ENCODE measurements around the gene ARHGAP10. TPM values are rescaled to one million over a fixed set of nuclear protein-coding genes. Genes with fewer than 3 reads are reported as not detected.
A peak's percentile ranks its signal among the peaks of the same experiment; 100 is the strongest.

Gene ARHGAP10
- total and polyA plus RNA-seq, 12 donors, result 33.9 to 71.1 (median 60.7) TPM

- DNase-seq (no peak), ATAC-seq (peak in 5 of 8 donors; percentile 21 to 43 (median 31))
- no peaks in the 10 kb centered on the region for H3K9me3 ChIP-seq
- TF ChIP-seq, protein P1, sequence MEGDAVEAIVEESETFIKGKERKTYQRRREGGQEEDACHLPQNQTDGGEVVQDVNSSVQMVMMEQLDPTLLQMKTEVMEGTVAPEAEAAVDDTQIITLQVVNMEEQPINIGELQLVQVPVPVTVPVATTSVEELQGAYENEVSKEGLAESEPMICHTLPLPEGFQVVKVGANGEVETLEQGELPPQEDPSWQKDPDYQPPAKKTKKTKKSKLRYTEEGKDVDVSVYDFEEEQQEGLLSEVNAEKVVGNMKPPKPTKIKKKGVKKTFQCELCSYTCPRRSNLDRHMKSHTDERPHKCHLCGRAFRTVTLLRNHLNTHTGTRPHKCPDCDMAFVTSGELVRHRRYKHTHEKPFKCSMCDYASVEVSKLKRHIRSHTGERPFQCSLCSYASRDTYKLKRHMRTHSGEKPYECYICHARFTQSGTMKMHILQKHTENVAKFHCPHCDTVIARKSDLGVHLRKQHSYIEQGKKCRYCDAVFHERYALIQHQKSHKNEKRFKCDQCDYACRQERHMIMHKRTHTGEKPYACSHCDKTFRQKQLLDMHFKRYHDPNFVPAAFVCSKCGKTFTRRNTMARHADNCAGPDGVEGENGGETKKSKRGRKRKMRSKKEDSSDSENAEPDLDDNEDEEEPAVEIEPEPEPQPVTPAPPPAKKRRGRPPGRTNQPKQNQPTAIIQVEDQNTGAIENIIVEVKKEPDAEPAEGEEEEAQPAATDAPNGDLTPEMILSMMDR (IDR thresholded peaks at IDR 0.05), result no peak
- intact Hi-C loops (cut with DNase I), result loop anchor here in 3 of 10 donors (5.0 to 10.0 kb wide), 3 partner anchors 33 to 57 kb away; partner anchors contain the start of gene ARHGAP10 (in 2 of the 3)
- H3K36me3 ChIP-seq, result no peaks in the 10 kb centered on the region
- peak overlapping the region in 9 of 10 donors; percentile 26 to 77 (median 59) for H3K27ac ChIP-seq
- H3K27me3 ChIP-seq, result no peaks in the 10 kb centered on the region
- peaks cover 5 to 97% (median 79%) of the 10 kb centered on the region in 9 donors for H3K4me1 ChIP-seq
- WGBS, 2 donors, result 52 to 66% methylated on average over 2 of the region's 2 CpGs
- H3K4me3 ChIP-seq, result no peak overlapping the region
These were observed 57.7 kb downstream of the ARHGAP10 start for GRCh38 chr4:147789596-147789995.

GRCh38 chr4:147790412-147790811 lies 58.5 kb downstream of the ARHGAP10 start:
- no peaks in the 10 kb centered on the region for H3K27me3 ChIP-seq
- WGBS, 2 donors, result 84 to 90% methylated on average over 2 of the region's 2 CpGs
- H3K4me1 ChIP-seq, result peaks cover 5 to 97% (median 75%) of the 10 kb centered on the region in 9 donors
- no peak for DNase-seq
- H3K9me3 ChIP-seq, result no peaks in the 10 kb centered on the region
- H3K4me3 ChIP-seq, result no peak overlapping the region
- ATAC-seq, result no peak
- H3K27ac ChIP-seq, result peak overlapping the region in 3 of 10 donors; percentile 49 to 76 (median 63)
- TF ChIP-seq, protein P1 (IDR thresholded peaks at IDR 0.05), result no peak
- intact Hi-C loops (cut with DNase I), result no loop called here
- H3K36me3 ChIP-seq, result no peaks in the 10 kb centered on the region

- ATAC-seq (no peak), DNase-seq (no peak)
- no peak overlapping the region for H3K4me3 ChIP-seq
- WGBS, 2 donors, result 96 to 99% methylated on average over 17 of the region's 17 CpGs
- H3K9me3 ChIP-seq, result no peaks in the 10 kb centered on the region
- intact Hi-C loops (cut with DNase I), result no loop called here
- TF ChIP-seq, protein P1 (IDR thresholded peaks at IDR 0.05), result no peak
- peak overlapping the region in 6 of 10 donors; percentile 13 to 59 (median 41) for H3K27ac ChIP-seq
- H3K4me1 ChIP-seq, result peaks cover 5 to 88% (median 66%) of the 10 kb centered on the region in 9 donors
- H3K36me3 ChIP-seq, result no peaks in the 10 kb centered on the region
- no peaks in the 10 kb centered on the region for H3K27me3 ChIP-seq
These were observed 59.5 kb downstream of the ARHGAP10 start for GRCh38 chr4:147791341-147791740.

DNA sequence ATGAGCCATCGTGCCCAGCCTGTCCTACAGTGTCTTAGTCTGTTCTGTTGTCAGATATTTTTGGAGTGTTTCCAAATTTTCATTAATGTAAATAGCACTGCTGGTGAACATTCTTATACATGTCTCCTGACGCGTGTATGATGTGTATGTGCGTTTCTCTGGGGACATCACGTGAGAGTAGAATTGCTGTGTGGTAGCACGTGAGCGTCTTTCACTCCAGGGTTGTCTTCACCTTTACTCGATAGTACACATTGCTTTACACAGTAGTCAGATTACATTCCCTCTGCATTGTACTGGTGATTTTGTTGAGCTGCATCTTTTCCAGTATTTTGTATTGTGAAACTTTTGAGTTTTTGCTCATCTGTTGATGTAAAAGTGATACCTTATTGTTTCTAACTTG lies 60.0 kb downstream of the ARHGAP10 start:
- Histone ChIP-seq H3K27me3 (no peaks in the 10 kb centered on the region), H3K27ac (peak overlapping the region in 8 of 10 donors; percentile 20 to 60 (median 41)), H3K4me3 (no peak overlapping the region), H3K36me3 (no peaks in the 10 kb centered on the region), H3K4me1 (peaks cover 5 to 82% (median 60%) of the 10 kb centered on the region in 9 donors), H3K9me3 (no peaks in the 10 kb centered on the region)
- peak in 4 of 8 donors; percentile 16 to 43 (median 26) for ATAC-seq
- WGBS, 2 donors, result 47 to 66% methylated on average over 8 of the region's 8 CpGs
- TF ChIP-seq, protein P1 (IDR thresholded peaks at IDR 0.05), result no peak
- intact Hi-C loops (cut with DNase I), result no loop called here
- no peak for DNase-seq
